HepG2 (cell line): ENCODE results near the gene CABLES1. TPM values are rescaled to one million over a fixed set of nuclear protein-coding genes. Genes with fewer than 3 reads are reported as not detected.

Source experiments
- BCL3 ChIP-seq: sonication (generic); formaldehyde crosslinking; IDR thresholded peaks from 2 replicates; pipeline ENCODE4 v1.5.1; 2020; ENCODE audit warnings: mild to moderate bottlenecking, missing genetic modification reagents, moderate library complexity
- FOSL1 ChIP-seq: sonication (generic); formaldehyde crosslinking; IDR thresholded peaks from 2 replicates; pipeline ENCODE4 v1.9.0; 2021; ENCODE audit warnings: missing genetic modification reagents, borderline replicate concordance
- NRL ChIP-seq: sonication (generic); formaldehyde crosslinking; IDR thresholded peaks from 2 replicates; pipeline ENCODE4 v1.5.0; 2020; ENCODE audit warnings: missing genetic modification reagents, mild to moderate bottlenecking, moderate library complexity, borderline replicate concordance
- PCBP2 ChIP-seq: fragments of 200-400 bp; formaldehyde crosslinking; optimal IDR thresholded peaks from 2 replicates; pipeline ENCODE3; 2018; ENCODE audit warnings: low read length, low read depth; ENCODE audit not compliant: poor library complexity, severe bottlenecking
- PHF8 ChIP-seq: sonication (generic); formaldehyde crosslinking; IDR thresholded peaks from 2 replicates; pipeline ENCODE4 v1.5.0; 2020; ENCODE audit warnings: missing genetic modification reagents
- SMYD3 ChIP-seq: sonication (generic); formaldehyde crosslinking; IDR thresholded peaks from 2 replicates; pipeline ENCODE4 v1.8.1; 2023; ENCODE audit warnings: mild to moderate bottlenecking, missing genetic modification reagents
- SP140L ChIP-seq: sonication (generic); formaldehyde crosslinking; IDR thresholded peaks from 2 replicates; pipeline ENCODE4 v1.4.0; 2020; ENCODE audit warnings: missing genetic modification reagents, borderline replicate concordance
- SUZ12 ChIP-seq: fragments of 150-350 bp; IDR thresholded peaks from 2 replicates; pipeline ENCODE4 v1.6.1; 2014; ENCODE audit warnings: low read depth, low read length
- THYN1 ChIP-seq: sonication (generic); formaldehyde crosslinking; IDR thresholded peaks from 2 replicates; pipeline ENCODE4 v1.8.1; 2023; ENCODE audit warnings: low read depth, mild to moderate bottlenecking, moderate library complexity, missing genetic modification reagents, borderline replicate concordance
- TOE1 ChIP-seq: sonication (generic); formaldehyde crosslinking; IDR thresholded peaks from 2 replicates; pipeline ENCODE4 v1.4.0; 2020; ENCODE audit warnings: mild to moderate bottlenecking, missing genetic modification reagents
- U2AF2 ChIP-seq: fragments of 200-400 bp; formaldehyde crosslinking; IDR thresholded peaks from 2 replicates; pipeline ENCODE4 v1.6.1; 2017; ENCODE audit warnings: low read depth, mild to moderate bottlenecking, low read length
- ZKSCAN1 ChIP-seq: fragments of 150-350 bp; IDR thresholded peaks from 2 replicates; pipeline ENCODE4 v1.6.1; 2014; ENCODE audit warnings: low read length
- ZKSCAN8 ChIP-seq: IDR thresholded peaks from 2 replicates; pipeline ENCODE4 v1.6.1; 2016; ENCODE audit warnings: borderline replicate concordance, missing genetic modification reagents, missing compliant biosample characterization
- ZMAT5 ChIP-seq: sonication (generic); formaldehyde crosslinking; IDR thresholded peaks from 2 replicates; pipeline ENCODE4 v1.5.0; 2020; ENCODE audit warnings: mild to moderate bottlenecking, low read depth, missing genetic modification reagents, borderline replicate concordance
- ZNF121 ChIP-seq: sonication (generic); formaldehyde crosslinking; IDR thresholded peaks from 2 replicates; pipeline ENCODE4 v1.5.0; 2020; ENCODE audit warnings: mild to moderate bottlenecking, missing genetic modification reagents
- ZNF20 ChIP-seq: sonication (generic); formaldehyde crosslinking; IDR thresholded peaks from 2 replicates; pipeline ENCODE4 v1.4.0; 2020; ENCODE audit warnings: mild to moderate bottlenecking, moderate library complexity, missing genetic modification reagents
- ZNF3 ChIP-seq: IDR thresholded peaks from 2 replicates; pipeline ENCODE4 v1.7.0; 2017; ENCODE audit warnings: inconsistent platforms
- ZNF567 ChIP-seq: sonication (generic); formaldehyde crosslinking; IDR thresholded peaks from 2 replicates; pipeline ENCODE4 v1.8.1; 2023; ENCODE audit warnings: mild to moderate bottlenecking, missing genetic modification reagents, borderline replicate concordance
- ZNF572 ChIP-seq: sonication (generic); formaldehyde crosslinking; IDR thresholded peaks from 2 replicates; pipeline ENCODE4 v1.5.1; 2020; ENCODE audit warnings: mild to moderate bottlenecking, missing genetic modification reagents
- polyA plus RNA-seq, 8 experiments: library from polyadenylated mRNA; depleted of rRNA in 3 of 8; stranded (reverse) in 7 of 8; unstranded in 1 of 8; fragments of >200 nt; fragmentation: Illumina TruSeq in 4 of 8; extraction: Trizol in 4 of 8; gene quantifications; 2 replicates each; pipeline versions ENCODE4 v1.2.1 to v1.2.3, GENCODE V29; 2011 to 2016; ENCODE audit warnings: low read depth in 4 of 8, missing spikeins in 1 of 8, mixed read lengths in 1 of 8; ENCODE audit not compliant: insufficient read depth in 1 of 8
- total RNA-seq, 5 experiments: library from RNA; depleted of rRNA; stranded (reverse); fragments of >200 nt; fragmentation: Illumina TruSeq; extraction: Trizol; gene quantifications; 2 replicates each; pipeline ENCODE4 v1.2.3, GENCODE V29; 2016; ENCODE audit warnings: low read depth in 1 of 5
- TF ChIP-seq, protein P1 (sequence below): sonication (generic); formaldehyde crosslinking; IDR thresholded peaks from 2 replicates; pipeline ENCODE4 v1.4.0; 2020; ENCODE audit warnings: missing genetic modification reagents
- TF ChIP-seq, protein P2 (sequence below): sonication (generic); formaldehyde crosslinking; IDR thresholded peaks from 2 replicates; pipeline ENCODE4 v1.4.0; 2020; ENCODE audit warnings: missing genetic modification reagents
- TF ChIP-seq, protein P3 (sequence below): IDR thresholded peaks from 2 replicates; pipeline ENCODE4 v1.6.1; 2016; ENCODE audit warnings: missing genetic modification reagents, missing compliant biosample characterization
- TF ChIP-seq, protein P4 (sequence below): sonication (generic); formaldehyde crosslinking; conservative IDR thresholded peaks from 2 replicates; pipeline ENCODE4 v1.4.0; 2020; ENCODE audit warnings: missing genetic modification reagents

The CABLES1 gene
- total and polyA plus RNA-seq, 2 of the 13 experiments (the other 11 are each of a cell fraction or from before 2014, with no cell fraction given), result 14.7 to 25.8 TPM

DNA sequence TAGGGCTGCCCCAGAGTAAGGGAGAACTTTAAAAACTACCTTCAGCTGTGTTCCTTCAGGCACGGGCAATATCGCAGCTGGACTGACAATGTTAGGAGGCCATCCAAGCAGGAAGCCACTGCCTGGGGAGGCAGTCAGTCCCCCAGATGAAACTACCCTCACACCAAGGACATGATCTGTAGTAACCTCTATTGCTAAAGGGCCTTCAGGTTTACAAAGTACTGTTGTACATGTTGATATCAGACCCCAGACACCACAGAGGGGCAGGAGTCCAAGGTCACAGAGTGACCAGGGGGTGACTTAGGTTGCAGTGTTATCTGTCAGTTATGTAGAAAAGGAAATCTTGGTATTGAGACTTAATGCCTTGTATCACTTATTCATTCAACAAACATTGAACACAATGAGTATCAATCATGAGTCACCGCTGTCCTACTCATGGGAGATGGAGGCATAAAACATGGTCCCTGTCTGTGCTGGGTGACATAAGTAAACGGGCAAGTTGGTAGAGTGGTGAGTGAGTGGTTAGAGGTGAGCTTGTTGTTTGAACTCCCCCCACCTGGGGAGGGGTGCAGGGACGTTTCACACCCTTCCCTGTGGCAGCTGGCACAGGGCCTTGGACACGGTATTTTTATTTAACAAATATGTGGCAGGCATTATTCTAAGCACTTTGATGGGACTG lies 7.1 kb downstream of the CABLES1 start (continued):
- TF ChIP-seq ZNF20 (CRISPR knock-in tag) (no peak), ZNF567 (CRISPR knock-in tag) (no peak), PCBP2 (no peak), ZMAT5 (CRISPR knock-in tag) (no peak), ZNF572 (CRISPR knock-in tag) (no peak), BCL3 (CRISPR knock-in tag) (no peak), SP140L (CRISPR knock-in tag) (no peak), THYN1 (CRISPR knock-in tag) (no peak), ZKSCAN1 (no peak), FOSL1 (CRISPR knock-in tag) (no peak), PHF8 (CRISPR knock-in tag) (no peak), ZKSCAN8 (CRISPR knock-in tag) (no peak), SMYD3 (CRISPR knock-in tag) (no peak), ZNF121 (CRISPR knock-in tag) (no peak), NRL (no peak), U2AF2 (no peak), TOE1 (CRISPR knock-in tag) (no peak), ZNF3 (CRISPR knock-in tag) (peak; percentile 100), SUZ12 (no peak)
- TF ChIP-seq, protein P1, sequence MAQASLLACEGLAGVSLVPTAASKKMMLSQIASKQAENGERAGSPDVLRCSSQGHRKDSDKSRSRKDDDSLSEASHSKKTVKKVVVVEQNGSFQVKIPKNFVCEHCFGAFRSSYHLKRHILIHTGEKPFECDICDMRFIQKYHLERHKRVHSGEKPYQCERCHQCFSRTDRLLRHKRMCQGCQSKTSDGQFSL (CRISPR knock-in tag), result 0 out of 2 replicates have a peak, but pooled peaks have one; percentile 62
- TF ChIP-seq, protein P2, sequence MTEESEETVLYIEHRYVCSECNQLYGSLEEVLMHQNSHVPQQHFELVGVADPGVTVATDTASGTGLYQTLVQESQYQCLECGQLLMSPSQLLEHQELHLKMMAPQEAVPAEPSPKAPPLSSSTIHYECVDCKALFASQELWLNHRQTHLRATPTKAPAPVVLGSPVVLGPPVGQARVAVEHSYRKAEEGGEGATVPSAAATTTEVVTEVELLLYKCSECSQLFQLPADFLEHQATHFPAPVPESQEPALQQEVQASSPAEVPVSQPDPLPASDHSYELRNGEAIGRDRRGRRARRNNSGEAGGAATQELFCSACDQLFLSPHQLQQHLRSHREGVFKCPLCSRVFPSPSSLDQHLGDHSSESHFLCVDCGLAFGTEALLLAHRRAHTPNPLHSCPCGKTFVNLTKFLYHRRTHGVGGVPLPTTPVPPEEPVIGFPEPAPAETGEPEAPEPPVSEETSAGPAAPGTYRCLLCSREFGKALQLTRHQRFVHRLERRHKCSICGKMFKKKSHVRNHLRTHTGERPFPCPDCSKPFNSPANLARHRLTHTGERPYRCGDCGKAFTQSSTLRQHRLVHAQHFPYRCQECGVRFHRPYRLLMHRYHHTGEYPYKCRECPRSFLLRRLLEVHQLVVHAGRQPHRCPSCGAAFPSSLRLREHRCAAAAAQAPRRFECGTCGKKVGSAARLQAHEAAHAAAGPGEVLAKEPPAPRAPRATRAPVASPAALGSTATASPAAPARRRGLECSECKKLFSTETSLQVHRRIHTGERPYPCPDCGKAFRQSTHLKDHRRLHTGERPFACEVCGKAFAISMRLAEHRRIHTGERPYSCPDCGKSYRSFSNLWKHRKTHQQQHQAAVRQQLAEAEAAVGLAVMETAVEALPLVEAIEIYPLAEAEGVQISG, result no peak
- TF ChIP-seq, protein P3, sequence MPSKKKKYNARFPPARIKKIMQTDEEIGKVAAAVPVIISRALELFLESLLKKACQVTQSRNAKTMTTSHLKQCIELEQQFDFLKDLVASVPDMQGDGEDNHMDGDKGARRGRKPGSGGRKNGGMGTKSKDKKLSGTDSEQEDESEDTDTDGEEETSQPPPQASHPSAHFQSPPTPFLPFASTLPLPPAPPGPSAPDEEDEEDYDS (CRISPR knock-in tag), result 0 out of 2 replicates have a peak, but pooled peaks have one; percentile 33
- TF ChIP-seq, protein P4, sequence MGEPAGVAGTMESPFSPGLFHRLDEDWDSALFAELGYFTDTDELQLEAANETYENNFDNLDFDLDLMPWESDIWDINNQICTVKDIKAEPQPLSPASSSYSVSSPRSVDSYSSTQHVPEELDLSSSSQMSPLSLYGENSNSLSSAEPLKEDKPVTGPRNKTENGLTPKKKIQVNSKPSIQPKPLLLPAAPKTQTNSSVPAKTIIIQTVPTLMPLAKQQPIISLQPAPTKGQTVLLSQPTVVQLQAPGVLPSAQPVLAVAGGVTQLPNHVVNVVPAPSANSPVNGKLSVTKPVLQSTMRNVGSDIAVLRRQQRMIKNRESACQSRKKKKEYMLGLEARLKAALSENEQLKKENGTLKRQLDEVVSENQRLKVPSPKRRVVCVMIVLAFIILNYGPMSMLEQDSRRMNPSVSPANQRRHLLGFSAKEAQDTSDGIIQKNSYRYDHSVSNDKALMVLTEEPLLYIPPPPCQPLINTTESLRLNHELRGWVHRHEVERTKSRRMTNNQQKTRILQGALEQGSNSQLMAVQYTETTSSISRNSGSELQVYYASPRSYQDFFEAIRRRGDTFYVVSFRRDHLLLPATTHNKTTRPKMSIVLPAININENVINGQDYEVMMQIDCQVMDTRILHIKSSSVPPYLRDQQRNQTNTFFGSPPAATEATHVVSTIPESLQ (CRISPR knock-in tag), result no peak
